ENCODE data around the gene TK2. TPM values are rescaled to one million over a fixed set of nuclear protein-coding genes. Genes with fewer than 3 reads are reported as not detected.

Gene TK2
- total RNA-seq, 1 donor from 2014 or later, result 25.2 TPM

GRCh38 chr16:66474750-66475199 is 75.1 kb downstream of the TK2 start:
- no peaks in the 10 kb centered on the region for H3K36me3 ChIP-seq (ENCODE audit: control insufficient read depth, insufficient read depth, low read length)
- no peak for DNase-seq (ENCODE audit: low read depth)
- H3K4me3 ChIP-seq (ENCODE audit: low read depth, low read length), result no peak overlapping the region
- TF ChIP-seq CTCF (IDR thresholded peaks at IDR 0.05; ENCODE audit: insufficient read depth, low read length, poor library complexity, severe bottlenecking), result no peak
- no peaks in the 10 kb centered on the region for H3K27me3 ChIP-seq (ENCODE audit: control insufficient read depth, insufficient read depth, low read length)

- Histone ChIP-seq H3K36me3 (ENCODE audit: control insufficient read depth, insufficient read depth, low read length) (no peaks in the 10 kb centered on the region), H3K27me3 (ENCODE audit: control insufficient read depth, insufficient read depth, low read length) (no peaks in the 10 kb centered on the region), H3K4me3 (ENCODE audit: low read depth, low read length) (no peak overlapping the region)
- no peak for DNase-seq (ENCODE audit: low read depth)
- no peak for TF ChIP-seq CTCF (IDR thresholded peaks at IDR 0.05; ENCODE audit: insufficient read depth, low read length, poor library complexity, severe bottlenecking)
Measured at GRCh38 chr16:66473654-66474519, 76.0 kb downstream of the TK2 start.

- no peak overlapping the region for H3K4me3 ChIP-seq (ENCODE audit: low read depth, low read length)
- H3K27me3 ChIP-seq (ENCODE audit: control insufficient read depth, insufficient read depth, low read length), result no peaks in the 10 kb centered on the region
- TF ChIP-seq CTCF (IDR thresholded peaks at IDR 0.05; ENCODE audit: insufficient read depth, low read length, poor library complexity, severe bottlenecking), result no peak
- DNase-seq (ENCODE audit: low read depth), result no peak
- H3K36me3 ChIP-seq (ENCODE audit: control insufficient read depth, insufficient read depth, low read length), result no peaks in the 10 kb centered on the region
Measured at GRCh38 chr16:66473051-66473571, 76.8 kb downstream of the TK2 start.

GRCh38 chr16:66471716-66472393 is 78.1 kb downstream of the TK2 start:
- H3K27me3 ChIP-seq (ENCODE audit: control insufficient read depth, insufficient read depth, low read length), result no peaks in the 10 kb centered on the region
- no peak overlapping the region for H3K4me3 ChIP-seq (ENCODE audit: low read depth, low read length)
- H3K36me3 ChIP-seq (ENCODE audit: control insufficient read depth, insufficient read depth, low read length), result no peaks in the 10 kb centered on the region
- no peak for DNase-seq (ENCODE audit: low read depth)
- TF ChIP-seq CTCF (IDR thresholded peaks at IDR 0.05; ENCODE audit: insufficient read depth, low read length, poor library complexity, severe bottlenecking), result no peak

GRCh38 chr16:66471264-66471663 is 78.7 kb downstream of the TK2 start:
- no peak for DNase-seq (ENCODE audit: low read depth)
- no peak for TF ChIP-seq CTCF (IDR thresholded peaks at IDR 0.05; ENCODE audit: insufficient read depth, low read length, poor library complexity, severe bottlenecking)
- H3K27me3 ChIP-seq (ENCODE audit: control insufficient read depth, insufficient read depth, low read length), result no peaks in the 10 kb centered on the region
- no peak overlapping the region for H3K4me3 ChIP-seq (ENCODE audit: low read depth, low read length)
- no peaks in the 10 kb centered on the region for H3K36me3 ChIP-seq (ENCODE audit: control insufficient read depth, insufficient read depth, low read length)

All from kidney epithelial cell (primary cell).